Measurements from ENCODE around the gene PLEKHG1.

GRCh38 chr6:150616586-150616985 lies 16.9 kb downstream of the PLEKHG1 start:
- no peak for TF ChIP-seq CTCF (IDR thresholded peaks at IDR 0.05; ENCODE audit: low read depth, low read length, poor library complexity, severe bottlenecking)
- no peak for TF ChIP-seq EZH2phosphoT487 (IDR thresholded peaks at IDR 0.05; ENCODE audit: borderline replicate concordance, low read length)
